Loucy (cell line): ENCODE results near the gene CRYBA2.

Experiments used
- H2AFZ ChIP-seq: fragments of 200-600 bp; sonication (generic); 2 replicates; pipeline ENCODE4 v1.6.0; 2016; ENCODE audit warnings: antibody characterized with exemption, mild to moderate bottlenecking, low read length, moderate library complexity
- H3F3A ChIP-seq: fragments of 200-600 bp; 2 replicates; pipeline ENCODE4 v1.6.0; 2016; ENCODE audit warnings: antibody characterized with exemption, low read depth, mild to moderate bottlenecking
- H3K27me3 ChIP-seq: fragments of 200-600 bp; sonication (generic); 2 replicates; pipeline ENCODE4 v1.6.1; 2014; ENCODE audit warnings: low read length, mild to moderate bottlenecking; ENCODE audit not compliant: insufficient read depth, poor library complexity, severe bottlenecking
- H3K36me3 ChIP-seq: fragments of 200-600 bp; sonication (generic); 2 replicates; pipeline ENCODE4 v1.6.1; 2016; ENCODE audit warnings: low read length; ENCODE audit not compliant: insufficient read depth
- H3K4me1 ChIP-seq: fragments of 200-600 bp; sonication (generic); 2 replicates; pipeline ENCODE4 v1.5.1; 2014; ENCODE audit warnings: low read length, mild to moderate bottlenecking; ENCODE audit not compliant: insufficient read depth, poor library complexity, severe bottlenecking
- H3K4me2 ChIP-seq: fragments of 200-600 bp; sonication (generic); 2 replicates; pipeline ENCODE4 v1.6.0; 2014; ENCODE audit warnings: antibody characterized with exemption, low read length, low read depth, mild to moderate bottlenecking; ENCODE audit not compliant: poor library complexity, severe bottlenecking
- H3K4me3 ChIP-seq: fragments of 200-600 bp; sonication (generic); 2 replicates; pipeline ENCODE4 v1.5.1; 2014; ENCODE audit warnings: low read length, mild to moderate bottlenecking, mixed read lengths; ENCODE audit not compliant: poor library complexity, severe bottlenecking
- H3K79me2 ChIP-seq: fragments of 200-600 bp; sonication (generic); 2 replicates; pipeline ENCODE4 v1.6.1; 2014; ENCODE audit warnings: low read length; ENCODE audit not compliant: insufficient read depth
- H3K9ac ChIP-seq: fragments of 200-600 bp; sonication (generic); 2 replicates; pipeline ENCODE4 v1.6.0; 2014; ENCODE audit warnings: mild to moderate bottlenecking, low read depth, low read length, moderate library complexity; ENCODE audit not compliant: poor library complexity, severe bottlenecking
- H3K9me2 ChIP-seq: fragments of 200-600 bp; sonication (generic); replicated peaks from 2 replicates; pipeline ENCODE4 v1.6.1; 2016; ENCODE audit warnings: low read depth, low read length, mixed read lengths
- H3K9me3 ChIP-seq: fragments of 200-600 bp; sonication (generic); 2 replicates; pipeline ENCODE4 v1.6.1; 2014; ENCODE audit warnings: mild to moderate bottlenecking, antibody characterized with exemption, low read length, low read depth; ENCODE audit not compliant: insufficient read depth
- H4K20me1 ChIP-seq: fragments of 200-600 bp; sonication (generic); 2 replicates; pipeline ENCODE4 v1.6.0; 2014; ENCODE audit warnings: antibody characterized with exemption, low read length, mild to moderate bottlenecking; ENCODE audit not compliant: insufficient read depth, poor library complexity, severe bottlenecking
- EZH2phosphoT487 ChIP-seq: fragments of 200-600 bp; IDR thresholded peaks from 2 replicates; pipeline ENCODE4 v1.6.1; 2018; ENCODE audit warnings: antibody characterized with exemption, mild to moderate bottlenecking, moderate library complexity, borderline replicate concordance
- TF ChIP-seq, protein P1 (sequence below): fragments of 200-600 bp; sonication (generic); conservative IDR thresholded peaks from 2 replicates; pipeline ENCODE4 v1.5.1; 2014; ENCODE audit warnings: mild to moderate bottlenecking, antibody characterized with exemption, low read length

The CRYBA2 gene

DNA sequence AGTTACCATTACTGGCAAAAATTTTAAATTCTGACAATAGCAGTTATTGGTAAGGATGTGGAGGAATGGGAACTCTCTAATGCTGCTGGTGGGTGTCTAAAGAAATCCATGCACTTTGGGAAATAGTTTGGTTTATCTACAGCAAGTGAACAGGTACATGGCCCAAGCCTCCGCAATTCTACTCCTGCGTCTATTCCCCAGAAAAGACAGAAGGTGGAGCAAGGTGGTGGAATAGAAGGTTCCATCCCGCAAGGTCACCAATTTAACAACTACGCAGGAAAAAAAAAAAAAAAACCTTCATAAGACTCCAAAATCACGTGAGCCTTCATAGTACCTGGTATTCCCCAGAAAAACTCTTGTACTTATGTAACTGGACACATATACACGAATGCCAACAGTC is 41.6 kb upstream of the CRYBA2 start:
- no peak overlapping the region for H3K4me3 ChIP-seq

DNA sequence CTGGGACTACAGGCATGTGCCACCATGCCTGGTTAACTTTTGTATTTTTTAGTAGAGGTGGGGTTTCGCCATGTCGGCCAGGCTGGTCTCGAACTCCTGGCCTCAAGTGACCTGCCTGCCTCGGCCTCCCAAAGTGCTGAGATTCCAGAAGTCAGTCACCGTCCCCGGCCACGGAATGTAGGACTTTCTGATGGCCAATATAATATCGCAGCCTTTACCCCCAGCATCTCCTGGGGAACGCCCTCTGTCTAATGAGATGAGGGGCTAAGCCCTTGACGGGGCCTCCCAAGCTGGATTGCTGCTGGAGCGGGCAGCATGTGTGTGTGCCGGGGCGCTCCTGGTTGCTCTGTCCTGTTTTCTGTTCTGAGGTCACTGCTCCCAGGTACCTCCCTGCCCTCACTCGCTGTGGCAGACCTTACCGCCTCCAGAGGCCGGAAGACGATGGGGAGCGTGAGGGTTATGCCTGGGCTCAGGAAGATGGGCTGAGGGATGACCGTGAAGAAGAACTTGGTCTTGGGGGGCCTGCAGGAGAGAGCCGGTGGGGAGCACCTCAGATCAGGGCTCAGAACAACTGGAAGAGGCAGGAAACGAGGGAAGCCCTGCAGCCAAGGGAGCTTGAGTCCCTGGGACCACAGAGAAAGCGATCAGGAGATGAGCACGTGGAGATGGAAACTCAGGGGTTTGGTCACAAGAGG is 39.0 kb upstream of the CRYBA2 start:
- Histone ChIP-seq H3K79me2 (no peaks in the 10 kb centered on the region), H3K9ac (no peak overlapping the region), H3K27me3 (no peaks in the 10 kb centered on the region), H3K4me3 (no peak overlapping the region), H3K9me3 (no peaks in the 10 kb centered on the region), H4K20me1 (no peaks in the 10 kb centered on the region), H3K9me2 (no peaks in the 10 kb centered on the region), H3F3A (no peaks in the 10 kb centered on the region), H3K4me1 (no peaks in the 10 kb centered on the region), H2AFZ (no peak overlapping the region), H3K4me2 (no peak overlapping the region), H3K36me3 (no peaks in the 10 kb centered on the region)
- TF ChIP-seq, protein P1, sequence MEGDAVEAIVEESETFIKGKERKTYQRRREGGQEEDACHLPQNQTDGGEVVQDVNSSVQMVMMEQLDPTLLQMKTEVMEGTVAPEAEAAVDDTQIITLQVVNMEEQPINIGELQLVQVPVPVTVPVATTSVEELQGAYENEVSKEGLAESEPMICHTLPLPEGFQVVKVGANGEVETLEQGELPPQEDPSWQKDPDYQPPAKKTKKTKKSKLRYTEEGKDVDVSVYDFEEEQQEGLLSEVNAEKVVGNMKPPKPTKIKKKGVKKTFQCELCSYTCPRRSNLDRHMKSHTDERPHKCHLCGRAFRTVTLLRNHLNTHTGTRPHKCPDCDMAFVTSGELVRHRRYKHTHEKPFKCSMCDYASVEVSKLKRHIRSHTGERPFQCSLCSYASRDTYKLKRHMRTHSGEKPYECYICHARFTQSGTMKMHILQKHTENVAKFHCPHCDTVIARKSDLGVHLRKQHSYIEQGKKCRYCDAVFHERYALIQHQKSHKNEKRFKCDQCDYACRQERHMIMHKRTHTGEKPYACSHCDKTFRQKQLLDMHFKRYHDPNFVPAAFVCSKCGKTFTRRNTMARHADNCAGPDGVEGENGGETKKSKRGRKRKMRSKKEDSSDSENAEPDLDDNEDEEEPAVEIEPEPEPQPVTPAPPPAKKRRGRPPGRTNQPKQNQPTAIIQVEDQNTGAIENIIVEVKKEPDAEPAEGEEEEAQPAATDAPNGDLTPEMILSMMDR, result no peak
- no peak for TF ChIP-seq EZH2phosphoT487

More for the DNA sequence above, 41.6 kb upstream of the CRYBA2 start:
- Histone ChIP-seq H3K27me3 (no peaks in the 10 kb centered on the region), H3K79me2 (no peaks in the 10 kb centered on the region), H3F3A (no peaks in the 10 kb centered on the region), H2AFZ (no peak overlapping the region), H3K9me2 (no peaks in the 10 kb centered on the region), H4K20me1 (no peaks in the 10 kb centered on the region), H3K9ac (no peak overlapping the region), H3K9me3 (no peaks in the 10 kb centered on the region), H3K4me2 (no peak overlapping the region), H3K4me1 (no peaks in the 10 kb centered on the region), H3K36me3 (no peaks in the 10 kb centered on the region)
- no peak for TF ChIP-seq EZH2phosphoT487
- TF ChIP-seq, protein P1, result no peak

DNA sequence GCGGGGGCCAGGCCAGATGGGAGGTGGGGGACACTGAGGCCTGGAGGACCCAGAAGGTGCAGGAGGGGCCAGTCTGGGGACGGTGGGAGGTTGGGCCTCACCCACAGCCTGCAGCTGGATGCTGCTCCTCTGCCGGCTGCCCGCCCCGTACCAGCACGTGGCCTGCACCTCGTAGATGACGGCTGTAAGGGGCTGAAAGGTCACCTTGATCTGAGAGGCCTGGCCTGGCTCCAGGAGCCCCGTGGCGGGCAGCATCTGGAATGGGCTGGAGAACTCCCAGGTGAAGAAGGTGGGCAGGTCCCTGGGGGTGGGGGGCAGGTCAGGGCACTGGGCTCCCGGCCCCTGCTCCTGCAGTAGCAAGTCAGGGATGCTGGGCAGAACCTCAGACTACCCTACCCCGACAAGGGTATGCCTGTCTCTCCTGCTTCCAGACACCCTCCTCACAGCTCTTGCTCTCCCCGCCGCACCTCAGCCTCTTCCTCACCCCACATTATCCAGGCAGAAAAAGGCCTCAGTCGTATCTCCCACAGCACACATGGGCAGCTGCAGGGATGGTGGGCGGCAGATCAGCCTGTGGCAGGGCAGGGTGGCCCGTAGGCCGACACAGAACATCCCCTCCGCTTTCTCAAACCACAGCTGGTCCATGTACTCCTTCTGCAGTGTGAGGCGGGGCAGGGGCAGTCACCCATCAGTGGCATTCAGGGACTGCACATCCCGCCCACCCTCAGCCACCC is 38.0 kb upstream of the CRYBA2 start:
- Histone ChIP-seq H3K9ac (no peak overlapping the region), H3K4me2 (no peak overlapping the region), H4K20me1 (no peaks in the 10 kb centered on the region), H3K9me3 (no peaks in the 10 kb centered on the region), H3K4me3 (no peak overlapping the region), H3K36me3 (no peaks in the 10 kb centered on the region), H3F3A (no peaks in the 10 kb centered on the region), H3K9me2 (no peaks in the 10 kb centered on the region), H2AFZ (no peak overlapping the region), H3K79me2 (no peaks in the 10 kb centered on the region), H3K4me1 (no peaks in the 10 kb centered on the region), H3K27me3 (no peaks in the 10 kb centered on the region)
- no peak for TF ChIP-seq EZH2phosphoT487
- TF ChIP-seq, protein P1, result no peak
